Stimulated activated effector memory CD8-positive, alpha-beta T cell treated with anti-CD3 and anti-CD28 coated beads, Interleukin-12 subunit alpha, Interleukin-12 subunit beta, amount 100 ng/mL, for 72 hours (primary cell): Measurements from ENCODE around the gene PIP5KL1.

Source experiments
- ATAC-seq: fragments of 150-1000 bp; cut with Tn5 transposase; 2 replicates; pipeline ENCODE4 v1.10.0; 2021
- DNase-seq, 2 donors: peaks; one replicate each; pipeline ENCODE4 v3.0.0; 2021 to 2022; ENCODE audit warnings: low spot score in 2 of 2
- H3K27ac Mint-ChIP-seq: one replicate; pipeline ENCODE4 v1.8.0; 2022; ENCODE audit warnings: mild to moderate bottlenecking, mixed read lengths
- H3K36me3 Mint-ChIP-seq: one replicate; pipeline ENCODE4 v1.8.0; 2022; ENCODE audit warnings: mild to moderate bottlenecking, mixed read lengths
- H3K4me1 Mint-ChIP-seq: one replicate; pipeline ENCODE4 v1.8.0; 2022; ENCODE audit warnings: mixed read lengths
- H3K4me3 Mint-ChIP-seq: one replicate; pipeline ENCODE4 v1.8.0; 2022; ENCODE audit warnings: mild to moderate bottlenecking, mixed read lengths
- H3K9me3 Mint-ChIP-seq: one replicate; pipeline ENCODE4 v1.8.0; 2022; ENCODE audit warnings: mixed read lengths

Gene PIP5KL1

DNA sequence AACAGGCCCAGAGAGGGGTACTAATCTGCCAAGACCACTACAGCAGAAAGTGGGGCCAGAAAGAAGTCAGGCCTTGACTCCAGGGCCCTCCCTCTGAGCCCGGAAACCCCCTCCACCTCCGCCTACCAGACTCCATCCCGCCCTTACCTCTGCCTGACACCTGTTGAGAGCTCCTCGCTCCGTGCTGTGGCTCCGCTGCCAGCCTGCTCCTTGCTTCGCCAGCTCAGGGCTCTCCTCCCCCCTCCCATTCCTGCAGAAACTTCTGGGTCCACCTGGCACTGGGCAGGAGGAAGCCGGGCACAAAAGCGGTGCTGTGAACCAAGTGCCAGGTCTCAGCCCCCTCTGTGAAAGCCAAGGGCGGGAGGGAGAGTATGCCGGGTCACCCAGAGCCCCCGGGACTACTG, 24.8 kb downstream of the PIP5KL1 start:
- Mint-ChIP-seq H3K4me3 (peak overlapping the region; percentile 92), H3K27ac (peak overlapping the region; percentile 99), H3K36me3 (peaks cover 66% of the 10 kb centered on the region), H3K4me1 (peaks cover 48% of the 10 kb centered on the region), H3K9me3 (no peaks in the 10 kb centered on the region)
- DNase-seq = peak in 1 of 2 donors; percentile 74
- ATAC-seq = peak; percentile 61

DNA sequence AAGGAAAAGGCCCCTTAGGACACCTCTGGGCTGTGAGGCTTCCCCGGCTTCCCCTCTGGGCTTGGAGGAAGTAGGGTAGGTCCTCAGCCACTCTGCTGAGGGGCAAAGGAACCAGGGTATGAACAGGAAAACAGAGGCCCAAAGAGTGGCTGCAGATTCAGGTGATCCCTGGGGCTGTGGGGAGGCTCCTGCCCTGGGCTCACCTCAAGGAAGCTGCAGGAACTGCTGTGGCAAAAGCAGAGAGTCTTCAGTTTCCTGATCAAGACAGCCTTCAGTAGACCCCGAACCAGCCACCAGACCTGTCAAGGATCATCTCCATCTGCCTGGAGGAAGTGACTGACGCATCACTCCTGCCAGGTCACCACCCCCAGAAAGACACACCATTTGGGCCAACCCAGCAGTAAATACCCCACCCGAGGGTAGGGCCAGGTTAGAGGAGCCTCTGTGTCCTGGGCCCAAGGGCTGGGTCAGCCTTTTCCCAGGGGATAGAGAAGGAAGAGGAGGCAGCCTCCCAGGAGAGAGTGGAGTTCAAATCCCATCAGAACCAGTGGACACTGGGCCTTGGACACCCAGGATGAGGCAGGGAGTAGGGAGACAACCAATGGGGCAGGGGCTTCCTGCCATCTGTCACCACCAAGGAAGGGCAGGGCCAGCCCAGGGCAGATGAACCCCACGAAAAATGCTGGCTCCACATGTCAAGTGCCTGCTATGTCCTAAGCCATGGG, 25.4 kb downstream of the PIP5KL1 start:
- ATAC-seq (peak; percentile 70), DNase-seq (peak in 1 of 2 donors; percentile 76)
- Mint-ChIP-seq H3K27ac (peak overlapping the region; percentile 99), H3K4me1 (peaks cover 43% of the 10 kb centered on the region), H3K9me3 (no peaks in the 10 kb centered on the region), H3K36me3 (peaks cover 65% of the 10 kb centered on the region), H3K4me3 (peak overlapping the region; percentile 92)

DNA sequence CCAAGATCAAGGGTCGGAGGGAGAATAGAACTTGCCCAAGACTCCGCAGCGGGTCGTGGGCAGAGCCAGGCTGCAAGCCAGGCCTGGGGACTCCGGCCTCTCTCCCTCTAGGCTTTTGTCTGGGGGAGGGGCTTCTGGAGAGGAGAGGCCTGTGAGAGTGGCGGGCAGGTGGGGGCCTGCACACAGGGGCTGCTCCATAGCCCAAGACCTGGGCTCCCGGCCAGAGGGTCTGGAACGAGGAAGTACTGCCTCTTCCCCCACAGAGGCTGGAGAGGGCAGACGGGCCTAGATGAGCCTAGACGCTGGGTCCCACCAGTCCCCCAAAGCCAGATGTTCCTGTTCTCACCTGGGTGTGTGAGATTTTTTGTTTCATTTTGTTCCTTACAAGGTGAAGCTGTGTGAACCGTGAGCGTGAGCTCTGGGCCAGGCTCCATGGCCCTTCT, 26.0 kb downstream of the PIP5KL1 start:
- ATAC-seq (peak; percentile 1), DNase-seq (peak in 1 of 2 donors; percentile 58)

DNA sequence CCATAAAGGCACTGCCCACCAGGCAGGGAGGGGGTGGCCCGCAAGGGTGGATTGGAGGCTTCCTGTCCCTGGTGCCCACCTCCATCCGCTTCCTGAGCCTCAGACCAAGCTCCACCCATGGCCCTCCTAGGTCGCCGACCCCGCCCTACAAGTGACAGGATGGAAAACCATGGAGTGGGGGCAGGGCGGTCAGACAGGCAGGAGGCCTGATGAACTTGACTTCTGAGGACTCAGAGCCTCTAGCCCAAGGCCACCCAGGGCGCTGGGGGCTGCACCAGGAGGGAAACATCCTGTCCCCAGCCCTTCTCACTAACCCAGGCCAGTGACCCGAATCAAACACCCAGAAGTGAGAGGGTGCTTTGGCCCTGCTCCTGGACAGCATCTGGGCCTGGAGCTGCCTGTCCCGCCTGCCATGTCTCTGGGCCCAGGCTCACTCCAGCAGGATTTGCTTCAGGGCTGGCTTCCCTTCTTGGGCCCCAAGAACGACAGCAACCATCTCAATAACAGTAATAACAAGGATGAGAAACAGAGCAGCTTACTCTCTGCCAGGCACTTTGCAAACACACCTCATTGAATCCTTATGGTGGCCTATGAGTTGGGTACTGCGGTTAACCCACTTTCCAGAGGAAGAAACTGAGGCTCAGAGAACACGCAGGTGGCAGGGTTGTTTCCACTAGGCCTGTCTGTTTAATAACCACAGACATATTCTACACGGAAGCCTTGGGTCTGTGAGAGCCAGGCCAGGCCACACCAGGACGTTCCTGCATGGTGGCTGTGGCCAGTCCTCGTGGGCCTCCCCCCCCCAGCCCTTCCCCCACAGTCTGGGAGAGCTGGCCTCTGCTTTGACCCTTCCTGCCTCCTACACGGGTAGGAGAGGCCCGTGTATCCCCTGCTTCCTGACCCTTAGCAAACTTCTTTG, 26.8 kb downstream of the PIP5KL1 start:
- DNase-seq = peak; percentile 66 to 90
- ATAC-seq = peak; percentile 58
- Mint-ChIP-seq H3K36me3 (peaks cover 65% of the 10 kb centered on the region), H3K4me1 (peaks cover 43% of the 10 kb centered on the region), H3K27ac (peak overlapping the region; percentile 99), H3K9me3 (no peaks in the 10 kb centered on the region), H3K4me3 (peak overlapping the region; percentile 92)

More for the DNA sequence above, 26.0 kb downstream of the PIP5KL1 start:
- peaks cover 66% of the 10 kb centered on the region for H3K36me3 Mint-ChIP-seq
- H3K9me3 Mint-ChIP-seq = no peaks in the 10 kb centered on the region
- H3K4me3 Mint-ChIP-seq = peak overlapping the region; percentile 92
- peaks cover 43% of the 10 kb centered on the region for H3K4me1 Mint-ChIP-seq
- H3K27ac Mint-ChIP-seq = peak overlapping the region; percentile 99

DNA sequence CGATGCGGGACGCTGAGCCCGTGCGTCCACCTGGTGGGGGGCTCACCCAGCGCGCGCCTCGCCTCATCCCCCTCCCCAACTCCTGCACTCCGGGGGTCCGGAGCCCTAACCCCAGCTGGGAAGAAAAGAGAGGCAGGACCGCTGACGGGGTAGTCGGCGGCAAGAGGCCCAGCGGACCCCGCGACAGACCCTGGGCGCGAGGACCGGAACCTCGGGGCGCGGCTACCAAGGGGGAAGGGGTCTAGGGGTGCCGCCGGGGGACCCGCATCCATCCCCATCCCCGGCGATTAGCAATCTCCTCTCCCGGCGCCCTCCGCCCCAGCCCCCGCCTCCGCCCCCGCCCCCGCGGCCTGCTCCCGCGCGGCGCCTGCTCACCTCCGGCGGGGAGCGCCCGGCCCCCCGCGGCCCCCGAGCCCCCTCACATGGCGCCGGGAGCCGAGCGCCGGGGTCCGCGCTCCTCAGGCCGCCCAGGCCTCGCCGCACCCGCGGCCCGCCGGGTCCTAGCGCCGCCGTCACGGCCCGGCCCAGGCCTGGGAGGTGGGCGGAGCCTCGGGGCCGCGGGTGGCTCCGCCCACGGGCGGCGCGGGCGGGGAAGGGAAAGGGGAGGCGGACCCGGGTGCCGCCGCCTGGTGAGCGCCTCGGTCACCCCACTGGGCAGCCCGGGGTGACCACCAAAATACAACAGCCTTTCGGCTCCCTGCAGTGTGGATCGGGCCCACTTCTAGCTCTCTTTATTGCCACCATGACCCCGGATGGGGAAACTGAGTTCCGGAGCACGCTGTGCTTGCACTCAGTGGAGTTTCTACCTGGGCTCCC, 31.2 kb downstream of the PIP5KL1 start, which contains the start of gene ST6GALNAC6:
Gene ST6GALNAC6, minus strand, starts transcription at position 476 of the 816 bp plus-strand sequence. CDS start 1,622 bp downstream, outside the sequence.
- peak; percentile 77 for ATAC-seq
- DNase-seq = peak; percentile 81 to 87
- H3K4me3 Mint-ChIP-seq = peak within 1 kb of the TSS; percentile 82
- H3K4me1 Mint-ChIP-seq = peaks cover 44% of the 10 kb centered on the region
- H3K9me3 Mint-ChIP-seq = no peaks in the 10 kb centered on the region
- H3K36me3 Mint-ChIP-seq = peaks cover 76% of the 10 kb centered on the region
- H3K27ac Mint-ChIP-seq = peak within 1 kb of the TSS; percentile 92

DNA sequence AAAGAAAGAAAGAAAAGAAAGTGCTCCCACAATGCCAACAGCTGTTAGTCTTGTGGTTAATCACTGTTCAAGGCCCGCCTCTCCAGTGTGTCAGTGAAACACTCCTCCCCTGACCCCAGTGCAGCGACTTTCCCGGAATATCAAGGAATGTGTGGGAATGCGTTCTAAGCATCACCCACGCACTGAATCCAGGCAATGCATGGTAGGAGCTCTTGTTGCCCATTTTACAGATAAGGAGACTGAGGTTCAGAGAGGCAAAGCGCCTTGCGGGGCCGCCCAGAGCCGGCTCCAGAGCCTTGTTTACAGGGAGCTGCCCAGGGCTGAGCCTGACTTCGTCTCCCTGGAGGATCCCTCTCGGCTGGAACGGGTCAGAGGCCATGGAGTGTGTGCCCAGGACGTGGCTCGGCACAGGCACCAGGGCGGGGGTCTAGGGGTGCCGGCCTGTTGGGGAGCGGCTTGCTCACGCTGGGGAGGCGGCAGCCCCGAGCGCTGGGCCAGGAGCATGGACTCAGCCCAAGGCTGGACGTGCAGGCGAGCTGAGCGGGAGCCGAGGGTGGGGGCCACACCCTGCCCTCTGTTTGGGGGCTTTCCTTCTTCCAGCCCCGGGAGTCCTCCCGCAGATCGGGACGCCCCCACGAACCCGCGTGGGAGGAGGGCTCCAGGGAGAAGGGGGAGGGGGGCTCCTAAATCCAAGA, 32.0 kb downstream of the PIP5KL1 start:
- peak overlapping the region; percentile 82 for H3K4me3 Mint-ChIP-seq
- H3K9me3 Mint-ChIP-seq = no peaks in the 10 kb centered on the region
- DNase-seq (peak in 1 of 2 donors; percentile 71), ATAC-seq (peak; percentile 38)
- peaks cover 76% of the 10 kb centered on the region for H3K36me3 Mint-ChIP-seq
- peaks cover 40% of the 10 kb centered on the region for H3K4me1 Mint-ChIP-seq
- H3K27ac Mint-ChIP-seq = peak overlapping the region; percentile 92

DNA sequence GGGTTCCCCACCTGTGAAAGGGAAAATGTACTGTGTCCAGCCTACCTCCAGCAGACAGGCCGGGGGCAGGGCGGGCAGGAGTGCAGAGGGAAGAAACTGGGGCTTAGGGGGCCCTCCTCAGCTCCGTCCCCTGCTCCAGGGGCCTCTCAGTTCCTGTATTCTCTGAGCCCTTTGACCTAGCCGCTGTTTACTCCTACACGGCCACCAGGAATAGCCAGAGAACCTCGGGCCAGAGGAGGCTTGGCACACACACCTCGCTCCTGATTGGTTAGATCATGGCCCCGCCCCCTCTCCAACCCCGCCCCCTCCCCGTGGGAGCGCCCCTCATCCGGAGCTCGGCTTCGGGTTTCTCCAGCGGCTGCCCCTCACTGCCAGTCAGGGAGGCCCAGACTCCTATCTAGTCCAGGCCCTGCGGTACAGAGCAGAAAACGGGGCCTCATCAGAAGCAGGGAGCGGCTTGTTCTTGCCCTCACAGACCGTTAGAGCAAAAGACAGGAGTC, 33.3 kb downstream of the PIP5KL1 start:
- DNase-seq = no peak
- no peaks in the 10 kb centered on the region for H3K9me3 Mint-ChIP-seq
- no peak overlapping the region for H3K27ac Mint-ChIP-seq
- H3K4me3 Mint-ChIP-seq = peak overlapping the region; percentile 82
- ATAC-seq = peak; percentile 14
- H3K4me1 Mint-ChIP-seq = peaks cover 49% of the 10 kb centered on the region
- H3K36me3 Mint-ChIP-seq = peaks cover 81% of the 10 kb centered on the region

DNA sequence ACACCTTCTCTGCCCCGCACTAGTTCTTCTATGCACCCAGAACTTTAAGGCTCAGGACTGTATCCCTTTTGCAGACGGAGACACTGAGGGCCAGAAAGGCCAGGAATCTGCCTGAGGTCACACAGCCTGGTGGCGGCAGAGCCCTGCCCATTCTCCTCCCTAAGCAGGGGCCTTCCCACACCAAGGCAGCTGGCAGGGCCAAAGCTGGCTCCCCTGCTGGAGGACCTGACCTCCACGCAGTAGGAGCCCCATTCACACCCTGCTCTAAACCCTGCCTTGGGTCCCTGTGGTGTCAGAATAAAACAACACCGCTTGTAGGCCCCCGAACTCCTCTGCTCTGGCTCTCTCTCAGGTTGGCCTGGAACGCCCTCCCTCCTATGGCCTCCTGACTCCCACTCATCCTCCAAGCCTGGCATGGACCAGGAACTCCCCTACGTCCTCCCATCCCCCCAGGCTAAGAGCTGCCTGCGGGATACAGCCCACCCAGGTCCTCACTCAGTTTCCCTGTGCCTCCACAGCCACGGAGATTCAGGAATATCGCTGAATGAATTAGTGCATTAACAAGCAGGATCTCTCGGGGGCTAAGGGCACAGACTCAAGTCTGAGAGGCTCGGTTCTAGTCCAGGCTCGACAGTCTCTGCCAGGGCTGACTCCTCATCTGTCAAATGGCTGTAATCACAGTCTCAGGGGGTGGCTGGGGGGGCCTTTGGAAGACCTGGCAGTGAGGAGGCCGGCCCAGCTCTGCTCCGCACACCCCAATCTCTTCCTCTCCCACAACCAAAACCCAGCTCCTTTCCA, 34.0 kb downstream of the PIP5KL1 start:
- Mint-ChIP-seq H3K36me3 (peaks cover 88% of the 10 kb centered on the region), H3K27ac (no peak overlapping the region), H3K4me1 (peaks cover 52% of the 10 kb centered on the region), H3K9me3 (no peaks in the 10 kb centered on the region), H3K4me3 (no peak overlapping the region)
- no peak for DNase-seq
- ATAC-seq = no peak

DNA sequence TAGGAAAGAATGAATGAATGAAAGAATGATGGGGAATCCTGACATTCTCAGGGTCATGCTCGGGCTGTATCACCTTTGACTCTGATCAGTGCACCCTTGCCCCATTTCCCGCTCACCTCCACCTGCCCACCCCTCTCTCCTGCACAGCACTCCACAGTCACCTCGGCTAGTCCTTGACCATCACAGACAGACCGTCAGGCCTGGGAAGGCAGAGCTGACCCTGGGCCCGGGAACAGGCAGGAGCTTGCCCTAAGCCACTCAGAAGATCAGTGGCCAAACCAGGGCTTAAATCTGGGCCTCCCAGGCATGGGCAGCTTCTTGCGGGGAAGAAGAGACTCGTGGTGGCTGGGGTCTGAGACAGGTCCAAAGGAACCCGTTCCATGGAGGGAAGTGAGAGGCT, 34.8 kb downstream of the PIP5KL1 start:
- Mint-ChIP-seq H3K9me3 (no peaks in the 10 kb centered on the region), H3K27ac (no peak overlapping the region), H3K4me3 (no peak overlapping the region), H3K4me1 (peaks cover 52% of the 10 kb centered on the region), H3K36me3 (peaks cover 89% of the 10 kb centered on the region)
- no peak for ATAC-seq
- DNase-seq = no peak

DNA sequence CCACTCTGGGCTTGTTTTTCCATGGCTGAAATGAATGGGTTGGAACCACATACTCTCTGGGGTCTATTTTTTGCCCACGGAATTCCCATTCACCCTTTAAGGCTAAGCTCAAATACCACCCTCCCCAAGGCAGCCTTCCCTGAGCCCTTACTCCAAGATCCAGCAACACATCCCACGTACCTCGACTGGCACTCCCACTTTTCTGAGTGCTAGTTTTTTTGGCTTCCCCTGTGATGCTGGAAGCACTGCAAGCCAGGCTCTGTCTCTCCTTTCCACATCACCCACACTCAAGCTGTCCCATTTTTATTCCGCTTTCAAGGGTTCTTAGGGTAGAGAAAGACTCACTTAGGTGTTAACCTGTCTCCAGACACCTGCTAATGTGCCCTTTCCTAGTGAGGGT, 37.2 kb downstream of the PIP5KL1 start:
- peaks cover 98% of the 10 kb centered on the region for H3K36me3 Mint-ChIP-seq
- no peak overlapping the region for H3K4me3 Mint-ChIP-seq
- DNase-seq = no peak
- ATAC-seq = no peak
- H3K27ac Mint-ChIP-seq = no peak overlapping the region
- H3K9me3 Mint-ChIP-seq = no peaks in the 10 kb centered on the region
- peaks cover 47% of the 10 kb centered on the region for H3K4me1 Mint-ChIP-seq

DNA sequence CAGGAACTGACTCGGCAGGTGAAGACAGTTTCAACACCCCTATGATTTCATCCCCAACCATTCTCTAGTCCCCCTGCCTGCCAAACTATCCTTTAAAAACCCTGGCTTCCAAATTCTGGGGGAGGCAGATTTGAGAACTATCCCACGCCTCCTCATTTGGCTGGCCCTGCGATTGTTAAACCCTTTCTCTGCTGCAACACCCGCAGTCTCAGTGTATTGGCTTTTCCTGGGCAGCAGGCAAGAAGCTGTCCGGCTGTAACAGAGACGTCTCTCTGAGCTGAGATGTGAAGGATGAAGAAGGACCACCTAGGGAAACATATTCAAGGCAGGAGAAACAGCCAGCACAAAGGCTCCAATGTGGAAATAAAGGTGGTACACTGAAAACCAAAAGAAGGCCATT, 37.7 kb downstream of the PIP5KL1 start:
- peak overlapping the region; percentile 6 for H3K27ac Mint-ChIP-seq
- H3K4me1 Mint-ChIP-seq = peaks cover 43% of the 10 kb centered on the region
- DNase-seq = no peak
- peaks cover 98% of the 10 kb centered on the region for H3K36me3 Mint-ChIP-seq
- H3K9me3 Mint-ChIP-seq = no peaks in the 10 kb centered on the region
- H3K4me3 Mint-ChIP-seq = no peak overlapping the region
- no peak for ATAC-seq

DNA sequence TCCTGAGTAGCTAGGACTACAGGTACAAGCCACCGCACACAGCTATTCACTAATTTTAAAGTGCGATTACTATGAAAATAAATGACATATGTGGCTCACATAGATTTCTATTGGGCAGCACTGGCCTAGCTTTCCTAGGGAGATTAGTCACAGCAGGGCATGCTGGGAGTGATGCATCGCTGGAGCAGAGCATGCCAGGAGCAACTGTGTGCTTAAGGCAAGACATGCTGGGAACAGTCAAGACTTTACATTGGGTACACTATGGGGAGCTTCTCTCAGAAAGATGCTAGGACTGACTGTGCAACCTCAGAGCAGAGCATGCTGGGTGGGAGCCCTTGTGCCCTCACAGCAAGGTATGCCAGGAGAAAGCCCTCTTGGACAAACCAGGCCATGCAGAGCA, 40.5 kb downstream of the PIP5KL1 start:
- no peak for DNase-seq
- H3K27ac Mint-ChIP-seq = no peak overlapping the region
- H3K9me3 Mint-ChIP-seq = no peaks in the 10 kb centered on the region
- H3K4me3 Mint-ChIP-seq = no peak overlapping the region
- no peak for ATAC-seq
- peaks cover 46% of the 10 kb centered on the region for H3K4me1 Mint-ChIP-seq
- peaks cover 100% of the 10 kb centered on the region for H3K36me3 Mint-ChIP-seq

DNA sequence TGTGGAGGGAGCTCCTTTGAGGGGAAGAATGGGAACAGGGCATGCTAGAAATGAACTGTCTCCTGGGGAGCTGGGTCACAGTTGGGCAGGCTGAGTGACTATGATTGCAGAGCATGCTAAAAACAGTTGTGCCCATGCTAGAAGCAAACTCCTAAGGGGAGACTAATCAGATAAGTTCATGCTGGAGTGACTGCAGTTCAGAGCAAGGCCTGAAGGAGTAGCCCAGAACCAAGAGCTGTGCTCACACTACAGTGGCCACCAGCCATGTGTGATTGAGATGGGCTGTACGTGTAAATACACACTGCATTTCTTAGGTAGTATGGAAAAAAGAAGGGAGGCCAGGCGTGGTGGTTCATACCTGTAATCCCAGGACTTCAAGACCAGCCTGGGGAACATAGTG, 42.8 kb downstream of the PIP5KL1 start:
- Mint-ChIP-seq H3K36me3 (peaks cover 100% of the 10 kb centered on the region), H3K4me3 (no peak overlapping the region), H3K4me1 (peaks cover 52% of the 10 kb centered on the region), H3K27ac (peak overlapping the region; percentile 48), H3K9me3 (no peaks in the 10 kb centered on the region)
- DNase-seq (no peak), ATAC-seq (peak; percentile 59)
